IPS-NIHi7 (cell line): Measurements from ENCODE around the gene MTOR.
A peak's percentile ranks its signal among the peaks of the same experiment; 100 is the strongest.
"Not testable (repeated sequence)": the region's sequence is repeated elsewhere in the genome, so short reads cannot be mapped to it uniquely, and the experiment has no call there.

Experiments used
- DNase-seq: peaks from one replicate; pipeline ENCODE4 v3.0.0; 2012; ENCODE audit warnings: mixed read lengths; ENCODE audit errors: extremely low spot score

MTOR gene

DNA sequence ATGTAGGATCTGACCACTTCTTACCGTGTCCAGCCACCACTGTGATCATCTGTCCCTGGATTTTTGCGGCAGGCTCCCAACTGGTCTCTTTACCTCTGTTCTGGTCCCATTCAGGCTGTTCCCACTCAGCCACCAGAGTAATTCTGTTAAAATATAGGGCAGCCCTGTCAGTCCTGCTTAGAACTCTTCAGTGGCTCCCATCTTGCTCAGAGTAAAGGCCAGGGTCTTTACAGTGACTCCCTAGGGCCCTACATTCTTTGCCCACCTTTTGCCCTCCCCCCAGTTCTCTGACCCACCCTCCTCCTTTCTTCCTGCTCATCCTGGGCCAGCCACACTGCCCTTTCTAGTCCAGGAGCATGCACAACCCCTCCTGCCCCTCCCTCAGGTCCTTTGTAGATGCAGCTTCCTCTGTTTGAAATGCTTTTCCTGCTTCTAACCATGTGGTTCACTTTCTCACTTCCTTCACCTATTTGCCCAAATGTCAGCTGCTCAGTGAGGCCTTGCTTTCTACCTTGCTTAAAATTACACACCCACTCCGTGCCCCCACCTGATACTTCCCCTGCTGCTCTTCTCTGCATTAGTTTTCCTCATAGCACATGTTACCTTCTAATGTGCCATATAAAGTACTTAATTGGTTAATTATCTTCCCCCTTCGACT is 18.5 kb upstream of the MTOR start:
- no peak for DNase-seq

DNA sequence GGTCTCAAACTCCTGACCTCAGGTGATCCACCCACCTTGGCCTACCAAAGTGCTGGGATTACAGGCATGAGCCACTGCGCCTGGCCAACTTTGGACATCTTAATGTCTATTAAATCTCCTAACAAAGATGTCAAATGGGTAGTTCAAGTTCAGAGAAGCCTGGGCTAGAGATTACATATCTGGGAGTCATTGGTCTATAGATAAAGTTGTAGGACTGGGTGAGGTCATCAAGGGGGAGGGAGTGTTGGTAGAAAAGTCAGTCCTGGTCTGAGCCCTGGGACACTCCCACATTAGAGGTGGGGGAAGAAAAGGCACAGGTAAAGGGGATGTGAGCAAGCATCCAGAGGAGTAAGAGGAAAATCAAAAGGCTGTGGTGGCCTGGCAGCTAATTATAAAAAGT is 17.3 kb upstream of the MTOR start:
- DNase-seq, result no peak

DNA sequence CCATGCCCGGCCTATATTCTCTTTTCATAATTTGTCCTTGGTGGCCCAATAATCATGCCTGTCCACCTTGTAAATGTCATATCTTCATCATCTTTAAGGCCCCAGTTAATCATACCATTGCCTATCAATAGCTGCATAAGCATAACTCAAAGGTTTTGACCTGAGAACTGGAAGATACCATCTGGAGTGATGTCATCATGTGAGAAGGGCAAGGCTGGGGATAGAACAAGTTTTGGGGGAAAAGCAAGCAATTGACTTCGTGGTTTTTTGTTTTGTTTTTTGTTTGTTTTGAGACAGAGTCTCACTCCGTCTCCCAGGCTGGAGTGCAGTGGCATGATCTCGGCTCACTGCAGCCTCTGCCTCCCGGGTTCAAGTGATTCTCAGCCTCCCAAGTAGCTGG is 16.8 kb upstream of the MTOR start:
- DNase-seq, result no peak

DNA sequence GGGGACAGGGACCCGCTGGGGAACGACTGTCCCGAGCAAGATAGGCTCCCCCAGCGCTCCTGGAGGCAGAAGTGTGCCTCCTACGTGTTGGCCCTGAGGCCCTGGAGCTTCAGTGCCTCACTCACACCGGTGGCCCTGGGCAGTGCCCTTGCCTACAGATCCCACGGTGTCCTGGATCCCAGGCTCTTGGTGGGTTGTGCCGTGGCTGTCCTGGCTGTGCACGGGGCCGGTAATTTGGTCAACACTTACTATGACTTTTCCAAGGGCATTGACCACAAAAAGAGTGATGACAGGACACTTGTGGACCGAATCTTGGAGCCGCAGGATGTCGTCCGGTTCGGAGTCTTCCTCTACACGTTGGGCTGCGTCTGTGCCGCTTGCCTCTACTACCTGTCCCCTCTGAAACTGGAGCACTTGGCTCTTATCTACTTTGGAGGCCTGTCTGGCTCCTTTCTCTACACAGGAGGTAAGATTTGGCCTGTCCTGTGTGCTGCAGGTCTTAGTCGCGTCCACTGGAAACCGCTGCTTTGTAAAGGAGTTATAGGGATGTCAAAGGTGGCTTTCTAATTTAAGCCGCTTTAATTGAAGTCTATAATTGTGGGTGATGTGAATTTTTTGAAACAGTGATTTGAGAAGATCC is 11.4 kb upstream of the MTOR start:
- DNase-seq, result peak; percentile 28

DNA sequence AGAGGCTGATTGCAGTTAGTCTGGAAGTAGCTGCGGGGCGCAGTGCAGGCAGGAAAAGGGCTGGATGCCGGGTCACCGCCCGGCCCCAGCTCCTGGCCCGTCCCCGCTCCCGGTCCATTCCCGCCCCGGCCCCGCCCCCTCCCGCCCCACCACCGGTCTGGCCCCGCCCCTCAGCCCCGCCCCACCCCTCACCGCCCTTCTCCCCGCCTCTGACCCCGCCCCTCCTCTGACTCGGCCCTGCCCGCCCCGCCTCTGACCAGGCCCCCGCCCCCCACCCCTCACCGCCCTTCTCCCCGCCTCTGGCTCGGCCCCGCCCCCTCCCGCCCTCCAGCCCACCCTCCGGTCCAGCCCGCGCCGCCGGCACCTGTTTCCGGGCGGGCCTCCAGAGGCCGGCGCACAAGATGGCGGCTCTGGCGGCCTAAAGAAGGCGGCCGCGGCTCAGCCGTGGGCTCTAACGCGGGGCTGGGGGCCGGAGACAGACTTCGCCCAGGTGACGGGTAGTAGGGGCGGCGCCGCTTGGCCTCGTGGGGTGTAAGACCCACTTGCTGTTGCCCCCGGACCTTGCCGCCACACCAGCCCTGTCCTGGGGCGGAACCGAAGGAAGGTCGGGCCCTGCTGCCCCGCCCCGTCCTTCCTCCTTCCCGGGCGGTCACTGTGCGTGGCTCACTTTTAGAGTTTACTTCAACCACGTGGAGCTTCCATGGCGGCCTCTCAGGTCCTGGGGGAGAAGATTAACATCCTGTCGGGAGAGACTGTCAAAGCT is 10.7 kb upstream of the MTOR start, which contains the start of gene UBIAD1:
Gene UBIAD1 (plus strand): TSS at position 367 of the 763 bp plus-strand sequence. CDS start 334 bp downstream, at position 701.
- DNase-seq, result peak; percentile 96

DNA sequence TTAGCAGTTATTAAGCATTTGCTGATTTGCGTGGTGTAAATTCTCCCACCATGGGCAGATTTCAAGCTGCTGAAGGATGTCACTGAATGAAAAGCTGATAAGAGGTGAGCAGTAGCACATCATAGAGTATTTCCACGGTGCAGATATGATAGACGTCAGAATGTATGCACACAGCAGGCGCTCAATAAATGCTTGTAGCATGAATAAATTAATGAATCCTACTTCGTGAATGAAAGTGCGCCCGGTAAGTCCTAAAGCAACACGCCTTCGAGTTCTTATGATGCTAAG is 10.1 kb upstream of the MTOR start:
- DNase-seq, result no peak

DNA sequence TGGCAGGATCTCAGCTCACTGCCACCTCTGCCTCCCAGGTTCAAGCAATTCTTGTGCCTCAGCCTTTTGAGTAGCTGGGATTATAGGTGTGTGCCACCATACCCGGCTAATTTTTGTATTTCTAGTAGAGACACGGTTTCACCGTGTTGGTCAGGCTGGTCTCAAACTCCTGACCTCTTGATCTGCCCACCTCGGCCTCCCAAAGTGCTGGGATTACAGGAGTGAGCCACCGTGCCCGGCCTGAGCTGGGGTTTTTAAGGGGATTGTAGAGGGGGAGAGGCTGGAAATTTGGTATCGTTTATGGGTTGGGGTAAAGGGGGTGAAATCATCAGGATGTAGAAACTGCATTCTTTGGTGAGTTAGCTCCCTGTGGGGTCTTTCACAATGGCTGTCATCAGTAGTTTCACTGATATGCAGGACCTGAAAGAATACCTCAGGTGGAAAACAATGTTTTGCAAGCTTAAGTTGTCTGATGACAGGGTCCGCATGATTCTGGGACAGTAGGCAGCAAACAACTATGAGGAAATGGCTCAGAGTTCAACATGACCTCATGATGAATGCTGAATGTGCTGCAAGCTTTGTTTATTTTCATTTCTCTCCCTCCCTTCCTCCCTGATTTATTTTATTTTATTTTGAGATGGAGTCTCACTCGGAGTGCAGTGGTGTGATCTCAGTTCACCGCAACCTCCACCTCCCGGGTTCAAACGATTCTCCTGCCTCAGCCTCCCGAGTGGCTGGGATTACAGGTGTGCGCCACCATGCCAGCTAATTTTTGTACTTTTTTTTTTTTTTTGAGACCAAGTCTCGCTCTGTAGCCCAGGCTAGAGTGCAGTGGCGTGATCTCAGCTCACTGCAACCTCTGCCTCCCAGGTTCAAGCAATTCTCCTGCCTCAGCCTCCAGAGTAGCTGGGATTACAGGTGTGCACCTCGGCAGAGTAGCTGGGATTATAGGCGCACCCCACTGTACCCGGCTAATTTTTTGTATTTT is 5.3 kb upstream of the MTOR start:
- not testable (repeated sequence) for DNase-seq

DNA sequence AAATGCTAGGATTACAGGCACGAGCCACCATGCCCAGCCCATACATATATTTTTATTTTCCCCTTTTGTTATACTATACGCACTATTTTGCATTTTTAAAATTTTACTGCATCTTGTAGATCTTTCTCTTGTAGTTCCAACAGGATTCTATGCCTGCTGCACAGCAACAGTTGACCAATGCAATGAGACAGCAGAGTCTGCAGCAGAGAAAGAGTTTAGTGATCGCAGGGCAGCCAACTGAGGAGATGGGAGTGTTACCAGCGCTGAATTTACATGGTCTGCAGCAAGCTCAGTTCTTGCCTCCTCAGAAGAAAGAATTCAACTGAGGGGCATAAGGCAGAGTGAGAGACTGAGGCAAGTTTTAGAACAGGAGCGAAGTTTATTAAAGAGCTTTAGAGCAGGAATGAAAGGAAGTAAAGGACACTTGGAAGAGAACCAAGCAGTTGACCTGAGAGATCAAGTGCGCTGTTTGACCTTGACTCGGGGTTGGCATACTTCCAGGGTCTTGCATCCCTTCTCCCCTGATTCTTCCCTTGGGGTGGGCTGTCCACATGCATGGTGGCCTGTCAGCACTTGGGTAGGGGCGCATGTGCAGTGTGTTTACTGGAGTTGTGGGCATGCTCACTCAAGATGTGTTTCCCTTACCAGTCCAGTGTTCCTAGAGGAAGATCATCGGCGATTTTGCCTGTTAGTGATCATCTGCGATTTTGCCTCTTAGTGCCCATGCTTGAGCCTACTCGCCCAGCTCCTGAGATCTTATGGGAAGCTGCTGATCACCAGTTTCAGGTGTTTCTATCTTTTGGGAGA is 4.1 kb upstream of the MTOR start:
- no peak for DNase-seq

DNA sequence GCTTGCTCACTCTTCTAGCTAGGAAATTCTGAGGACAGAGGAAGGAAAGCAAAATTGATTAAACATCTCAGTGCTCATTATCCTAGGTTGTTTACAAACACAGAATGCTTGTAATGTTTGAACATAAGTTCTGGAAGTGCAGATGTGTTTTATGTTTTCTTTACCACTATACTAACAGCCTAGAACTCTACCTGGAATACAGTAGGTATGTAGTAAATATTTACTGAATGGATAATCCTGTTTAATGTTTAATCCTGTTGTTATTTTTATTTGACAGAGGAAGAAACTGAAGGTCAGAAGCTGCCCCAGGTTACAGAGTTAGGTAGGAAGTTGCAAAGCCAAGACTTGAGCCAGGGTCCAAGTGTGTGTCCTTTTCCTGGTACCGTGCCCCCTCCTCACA is 6.1 kb downstream of the MTOR start:
- no peak for DNase-seq

DNA sequence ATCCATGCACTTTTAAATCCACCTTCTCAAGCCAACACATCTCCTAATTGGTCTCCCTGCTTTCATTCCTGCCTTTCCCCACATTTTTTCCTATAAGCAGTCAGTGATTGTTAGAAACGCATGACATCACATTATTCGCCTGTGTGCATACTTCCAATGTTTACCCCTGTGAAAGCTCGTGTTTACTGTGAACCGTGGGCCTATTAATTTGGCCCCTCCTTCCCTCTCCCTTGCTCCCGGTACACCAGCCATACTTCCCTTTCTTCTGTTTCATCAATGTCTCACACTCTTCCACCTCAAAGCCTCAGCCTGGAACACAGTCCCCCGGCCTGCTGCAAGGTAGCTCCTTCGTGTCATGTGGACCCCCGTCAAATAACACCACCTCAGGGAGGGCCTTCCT is 9.1 kb downstream of the MTOR start:
- no peak for DNase-seq

DNA sequence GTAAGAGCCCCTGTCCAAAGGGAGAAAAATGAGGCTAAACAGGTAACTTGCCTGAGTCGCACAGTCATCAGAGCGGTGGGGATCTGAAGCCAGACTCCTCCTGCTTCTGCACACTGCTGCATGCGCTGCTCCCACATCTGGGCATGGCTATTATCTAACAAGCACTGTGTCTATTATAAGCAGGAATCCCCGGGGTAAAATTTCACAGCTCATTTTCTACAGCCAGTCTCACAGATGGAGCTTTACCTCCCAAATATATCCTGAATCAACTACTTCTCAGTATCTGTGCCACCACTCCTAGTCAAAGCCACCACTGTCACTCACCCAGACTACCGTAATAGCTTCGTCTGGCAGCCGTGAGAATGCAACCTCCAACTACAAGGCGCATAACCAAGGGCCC is 9.8 kb downstream of the MTOR start:
- DNase-seq, result no peak

DNA sequence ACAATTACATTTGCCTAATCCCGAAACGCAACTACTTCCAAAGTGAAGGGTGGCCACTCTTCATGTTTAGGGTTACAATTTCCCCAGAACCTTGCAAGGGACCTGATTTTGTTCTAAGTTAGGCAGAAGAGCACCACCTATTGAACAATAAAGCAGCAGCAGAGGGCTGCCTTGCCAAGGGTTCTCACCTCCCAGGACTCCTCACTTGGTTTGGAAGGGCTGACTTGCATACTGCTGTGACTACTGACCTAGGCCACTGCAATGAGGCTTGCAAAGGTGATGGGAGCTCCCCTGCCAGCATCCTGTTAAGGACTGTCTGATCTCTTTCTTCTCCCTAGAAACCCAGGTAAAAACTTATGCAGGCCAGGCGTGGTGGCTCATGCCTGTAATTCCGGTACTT is 14.2 kb downstream of the MTOR start:
- peak; percentile 41 for DNase-seq

DNA sequence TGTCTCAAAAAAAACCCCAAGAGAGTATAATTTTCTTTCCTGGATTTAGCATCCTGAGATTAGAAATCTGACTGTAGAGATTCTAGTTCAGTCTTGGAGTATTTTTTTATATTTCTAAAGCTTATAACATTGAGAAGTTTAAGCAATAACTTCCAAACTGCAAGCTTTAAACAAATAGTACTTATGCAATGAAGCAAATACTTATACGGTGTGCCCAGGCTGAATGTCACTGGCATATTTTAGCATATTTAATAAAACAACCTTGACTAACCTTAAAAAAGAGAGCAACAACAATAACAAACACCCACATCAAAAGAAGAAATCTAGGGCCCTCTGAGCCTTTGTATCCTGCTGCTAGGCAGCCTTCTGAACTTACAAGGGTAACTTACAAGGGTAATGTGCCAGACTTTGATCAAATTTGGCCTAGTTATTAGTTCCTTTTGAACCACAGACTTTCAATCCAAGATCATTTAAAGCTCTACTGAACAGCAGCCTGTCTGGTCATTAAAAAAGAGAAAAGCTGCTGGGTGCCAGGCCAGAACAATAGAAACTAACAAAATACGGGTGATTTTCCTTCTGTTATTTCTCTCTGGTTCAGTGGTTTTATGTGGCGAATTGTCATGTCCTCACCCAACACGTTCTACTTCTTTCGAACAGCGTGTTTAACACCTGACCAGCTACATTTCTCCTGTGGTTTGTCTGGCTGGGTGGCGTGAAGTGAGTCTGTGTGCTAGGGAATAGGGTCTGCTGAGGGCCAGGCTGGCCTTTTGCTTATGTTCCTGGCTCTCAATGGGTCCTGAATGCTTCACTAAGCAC is 16.2 kb downstream of the MTOR start:
- DNase-seq, result no peak

DNA sequence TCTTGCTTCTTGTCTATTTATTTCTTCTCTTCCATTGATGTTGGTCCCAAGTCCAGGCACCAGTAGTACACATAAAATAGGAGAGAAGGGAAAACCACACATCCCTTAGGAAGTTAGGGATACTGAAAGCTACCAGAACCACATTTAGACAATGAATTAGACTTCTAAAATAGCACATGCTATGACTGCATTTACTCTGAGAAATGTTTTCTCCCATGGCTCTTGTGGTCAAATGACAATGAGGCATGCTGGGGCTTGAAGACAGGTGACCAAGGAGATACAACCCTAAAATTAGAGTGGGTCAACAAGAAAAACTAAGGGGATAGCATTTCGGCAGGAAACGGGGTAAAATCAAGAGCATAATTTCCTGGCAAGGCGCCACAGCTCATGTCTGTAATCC is 17.1 kb downstream of the MTOR start:
- DNase-seq, result no peak

DNA sequence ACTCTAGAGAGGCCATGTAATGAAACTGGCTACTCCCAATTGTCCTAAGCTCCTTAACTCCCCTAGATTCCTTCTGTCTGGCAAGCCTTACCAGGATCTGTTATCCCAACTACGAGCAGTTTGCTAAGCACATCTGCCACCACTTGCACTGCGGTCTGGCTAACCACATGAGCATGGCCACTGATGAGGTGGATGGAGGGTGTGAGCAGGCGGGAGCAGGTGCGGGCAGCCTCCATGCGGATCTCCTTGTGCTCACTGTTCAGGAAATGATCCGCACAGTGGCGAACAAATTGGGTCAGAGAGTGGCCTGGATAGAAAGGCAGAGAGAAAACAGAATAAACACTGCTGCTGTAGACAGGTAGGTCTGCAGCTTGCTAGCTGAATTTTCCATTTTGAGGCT is 24.0 kb downstream of the MTOR start:
- DNase-seq, result no peak

DNA sequence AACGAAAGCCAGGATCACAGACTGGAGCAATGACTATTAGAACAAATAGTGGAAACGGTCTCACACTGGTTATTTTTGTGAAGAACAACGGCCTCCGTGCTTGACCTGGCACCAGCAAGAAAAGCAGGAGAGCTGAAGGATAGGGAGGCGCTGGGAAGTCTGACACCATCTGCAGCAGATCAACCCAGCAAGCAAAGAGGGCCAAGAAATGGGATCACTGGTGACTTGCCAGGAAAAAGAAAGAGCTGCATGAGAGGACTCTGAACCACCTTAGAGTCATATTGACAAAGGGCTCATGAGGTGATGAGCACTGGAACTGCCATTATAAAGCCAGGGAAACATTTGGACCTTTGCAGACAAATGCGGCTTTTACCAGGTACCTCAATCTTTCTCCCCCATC is 25.0 kb downstream of the MTOR start:
- DNase-seq, result no peak

DNA sequence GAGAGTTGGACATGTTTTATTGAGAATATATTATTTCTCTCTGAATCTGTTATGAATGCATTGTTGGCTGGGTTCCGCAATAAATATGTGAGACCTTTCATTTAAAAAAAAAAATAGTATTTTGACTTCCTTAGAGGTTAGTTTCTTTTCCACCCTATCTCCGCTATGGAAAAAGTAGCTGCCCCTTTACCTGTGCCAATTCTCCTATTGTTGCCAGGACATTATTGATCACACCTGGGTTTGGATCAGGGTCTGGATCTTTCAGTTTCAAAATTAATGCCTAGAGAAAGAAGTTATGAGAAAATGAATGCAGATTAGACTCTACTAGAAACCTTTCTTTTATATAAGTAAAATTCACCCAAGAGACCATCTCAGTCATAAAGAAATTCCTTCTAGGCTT is 29.1 kb downstream of the MTOR start:
- no peak for DNase-seq

DNA sequence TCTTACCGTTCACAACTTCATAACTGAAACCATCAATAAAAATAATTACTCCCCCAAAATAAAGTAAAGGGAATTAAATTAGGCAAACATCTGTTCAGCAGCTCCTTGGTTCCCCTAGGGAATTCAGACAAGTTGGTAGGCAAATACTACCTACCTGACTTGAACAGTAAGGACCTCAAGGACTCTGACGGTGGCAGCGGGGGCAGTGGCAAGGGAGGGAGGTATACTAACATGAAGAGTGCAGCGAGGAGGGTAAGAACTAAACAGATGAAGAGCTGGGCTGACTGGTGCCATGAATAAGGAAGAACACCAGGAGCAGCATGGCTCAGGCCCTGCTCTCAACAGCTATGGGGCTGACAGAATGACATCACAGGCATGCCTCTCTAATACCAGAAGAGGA is 33.1 kb downstream of the MTOR start:
- no peak for DNase-seq

DNA sequence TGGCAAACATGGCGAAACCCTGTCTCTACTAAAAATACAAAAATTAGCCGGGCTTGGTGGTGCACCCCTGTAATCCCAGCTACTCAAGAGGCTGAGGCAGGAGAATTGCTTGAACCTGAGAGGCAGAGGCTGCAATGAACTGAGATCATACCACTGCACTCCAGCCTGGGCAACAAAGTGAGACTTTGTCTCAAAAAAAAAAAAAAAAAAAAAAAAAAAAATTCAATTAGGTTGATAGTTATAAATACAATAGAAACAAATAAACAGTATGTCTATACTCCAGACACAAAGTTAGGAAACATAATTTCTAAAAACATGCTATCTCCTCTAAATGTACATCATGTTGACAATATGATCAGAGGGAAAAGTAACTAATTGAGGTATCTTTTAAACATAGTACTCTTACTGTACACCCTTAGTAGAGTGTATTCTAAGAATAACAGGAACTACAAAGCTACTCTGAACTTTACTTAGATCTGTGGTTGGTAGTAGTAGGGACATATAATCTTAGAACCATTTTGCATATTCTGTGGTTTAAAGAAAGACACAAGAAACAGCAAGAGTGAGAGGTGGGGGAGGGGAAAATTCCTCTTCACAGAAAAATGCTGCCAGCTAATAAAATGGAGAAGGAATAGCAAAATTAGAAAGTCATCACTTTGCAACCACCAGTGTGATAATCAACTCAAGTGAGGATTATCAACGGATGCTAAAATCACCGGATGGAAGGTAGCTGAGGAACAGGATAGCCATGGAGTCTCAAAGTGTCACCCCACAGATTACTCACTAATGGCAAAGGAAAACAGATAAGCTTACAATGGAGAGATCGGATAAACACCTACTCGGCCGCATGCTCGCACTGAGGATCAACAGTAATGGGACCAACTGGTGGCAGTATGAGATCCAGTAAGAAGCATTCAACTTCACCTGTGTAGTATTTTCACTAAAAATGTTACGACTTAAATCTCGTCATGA is 35.0 kb downstream of the MTOR start:
- no peak for DNase-seq
